GM12864 (cell line): ENCODE results near the gene MPP1.

Source experiments
- DNase-seq: peaks from one replicate; pipeline ENCODE4 v3.0.0-alpha.2; 2011; ENCODE audit warnings: low read depth
- H3K4me3 ChIP-seq: 2 replicates; pipeline ENCODE4 v1.5.1; 2011; ENCODE audit warnings: mild to moderate bottlenecking, low read depth, low read length, control low read depth
- CTCF ChIP-seq: IDR thresholded peaks from 2 replicates; pipeline ENCODE4 v1.5.1; 2011; ENCODE audit warnings: low read depth, mild to moderate bottlenecking, moderate library complexity, low read length, control low read depth, inconsistent platforms; ENCODE audit errors: missing control alignments

Gene MPP1

DNA sequence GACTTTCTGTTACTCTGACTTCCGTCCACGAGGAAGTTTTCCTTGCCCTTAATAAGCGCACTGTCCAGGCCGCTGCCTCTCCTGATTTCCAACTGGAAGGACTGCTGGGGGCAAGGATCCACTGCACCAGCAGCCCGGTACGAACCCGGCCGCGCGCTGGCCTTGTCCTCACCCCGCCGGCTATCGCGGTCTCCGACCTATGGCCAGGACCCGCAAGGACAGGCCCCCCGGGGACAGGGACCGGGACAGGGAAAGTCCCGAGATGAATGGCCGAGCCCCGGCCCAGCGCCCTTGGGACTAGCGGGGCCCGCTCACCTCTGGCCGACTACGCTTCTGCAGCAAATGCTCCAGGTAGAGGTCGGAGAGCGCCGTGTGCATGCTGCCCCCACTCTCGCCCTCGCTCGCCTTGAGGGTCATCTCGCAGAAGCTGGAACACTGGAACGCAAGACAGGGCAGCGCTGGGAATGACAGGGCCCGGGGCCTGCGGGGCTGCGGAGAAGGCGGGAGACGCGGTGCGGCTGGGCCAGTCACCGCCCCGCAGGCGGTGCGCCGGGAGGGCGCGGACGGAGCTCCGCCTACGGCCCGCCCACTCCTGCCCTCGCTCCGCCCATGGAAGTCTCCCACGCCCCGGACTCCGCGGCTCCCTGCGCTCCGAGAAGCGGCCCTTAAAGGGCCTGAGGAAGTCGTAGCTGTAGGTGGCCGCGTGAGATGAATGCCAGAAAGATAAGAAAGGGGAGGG lies at the start of gene MPP1:
Gene MPP1, minus strand, starts transcription at position 529 of the 739 bp plus-strand sequence. Its CDS starts 112 bp downstream, at position 417.
- no peak for TF ChIP-seq CTCF
- no peak for DNase-seq
- peak within 1 kb of the TSS; percentile 70 for H3K4me3 ChIP-seq

DNA sequence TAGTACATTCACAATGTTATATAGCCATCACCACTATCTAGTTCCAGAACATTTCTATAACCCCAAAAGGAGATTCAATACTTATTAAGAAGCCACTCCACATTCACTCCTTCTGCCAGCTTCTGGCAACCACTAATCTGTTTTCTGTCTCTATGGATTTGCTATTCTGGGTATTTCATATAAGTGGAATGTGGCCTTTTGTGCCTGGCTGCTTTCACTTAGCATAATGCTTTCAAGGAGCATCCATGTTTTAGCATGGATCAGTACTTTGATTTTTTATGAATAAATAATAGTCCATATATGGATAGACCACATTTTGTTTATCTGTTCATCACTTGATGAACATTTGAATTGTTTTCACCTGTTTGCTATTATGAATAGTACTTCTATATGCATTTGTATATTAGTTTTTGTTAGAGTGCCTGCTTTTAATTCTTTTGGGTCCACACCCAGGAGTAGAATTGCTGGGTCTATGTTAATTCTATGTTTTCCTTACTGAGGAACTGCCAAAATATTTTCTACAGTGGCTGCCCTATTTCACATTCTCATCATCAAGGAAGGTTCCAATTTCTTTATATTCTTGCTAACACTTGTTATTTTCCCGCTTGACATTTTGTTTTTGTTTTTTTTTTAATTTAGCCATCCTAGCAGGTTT lies 45.8 kb upstream of the MPP1 start:
- H3K4me3 ChIP-seq, result no peak overlapping the region
- DNase-seq, result no peak
- no peak for TF ChIP-seq CTCF

DNA sequence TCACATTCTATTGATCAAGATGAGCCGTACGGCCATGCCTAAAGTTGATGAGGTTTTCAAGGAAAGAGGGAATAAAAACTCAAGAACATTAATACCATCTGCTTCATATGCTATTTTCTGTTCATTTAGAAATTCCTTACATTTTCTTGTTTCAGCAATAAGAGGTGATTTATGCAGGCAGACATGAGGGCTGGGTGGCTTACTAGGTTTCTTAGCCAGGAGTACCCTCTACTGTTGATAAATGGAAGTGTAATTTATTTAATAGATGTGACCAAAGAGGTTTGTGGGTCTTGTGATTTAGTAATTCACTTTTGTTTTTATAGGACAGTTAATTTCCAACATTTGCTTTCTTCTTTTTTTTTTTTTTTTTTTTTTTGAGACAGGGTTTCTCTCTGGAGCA lies 35.6 kb upstream of the MPP1 start:
- no peak for DNase-seq

DNA sequence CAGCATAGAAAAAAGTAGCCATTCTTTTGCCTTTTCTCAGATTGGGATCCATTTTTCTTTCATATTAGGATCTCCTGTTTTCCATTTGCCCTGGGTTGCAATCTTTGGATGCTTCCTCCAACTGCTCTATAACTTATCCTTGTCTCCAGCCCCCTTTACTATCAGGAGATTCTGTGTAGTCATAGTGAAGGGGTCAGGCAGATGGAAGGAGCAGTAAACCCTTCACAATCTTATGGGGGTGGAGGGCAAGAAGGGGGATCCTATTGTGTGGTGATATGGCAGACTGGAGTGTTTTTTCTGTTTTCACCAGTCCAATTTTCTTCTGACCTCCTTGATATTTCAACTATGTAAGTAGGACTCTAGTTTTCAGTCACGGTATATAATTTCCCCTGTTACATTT lies 30.9 kb upstream of the MPP1 start:
- no peak overlapping the region for H3K4me3 ChIP-seq
- DNase-seq, result no peak
- no peak for TF ChIP-seq CTCF

More for the DNA sequence above, 35.6 kb upstream of the MPP1 start:
- TF ChIP-seq CTCF, result peak; percentile 38
- H3K4me3 ChIP-seq, result no peak overlapping the region

DNA sequence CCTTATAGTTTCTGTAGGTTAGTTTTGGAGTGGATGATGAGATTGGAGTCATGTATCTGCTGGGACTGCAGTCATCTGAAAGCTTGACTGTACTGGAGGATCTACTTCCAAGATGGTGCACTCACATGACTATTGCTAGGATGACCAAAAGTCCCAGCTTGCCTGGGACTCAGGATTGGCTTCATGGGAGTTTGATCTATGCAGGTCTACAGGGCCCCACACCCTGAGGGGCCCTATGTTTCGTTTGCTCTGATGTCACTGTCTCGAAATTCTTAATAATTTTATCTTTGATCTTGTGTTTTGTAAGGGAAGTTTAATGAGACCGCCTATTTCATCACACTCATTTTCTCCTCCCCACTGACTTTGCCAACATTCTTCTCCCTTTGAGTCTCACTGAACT lies 29.3 kb upstream of the MPP1 start, which contains the start of gene SMIM9:
Gene SMIM9, minus strand, starts transcription at position 101 of the 400 bp plus-strand sequence. CDS start 3,806 bp downstream, outside the sequence.
- no peak for TF ChIP-seq CTCF
- H3K4me3 ChIP-seq, result no peak within 1 kb of the TSS
- no peak for DNase-seq

- no peak for DNase-seq
- no peak overlapping the region for H3K4me3 ChIP-seq
- no peak for TF ChIP-seq CTCF
These were observed 28.5 kb upstream of the MPP1 start for GRCh38 chrX:154833746-154834274.
